Common myeloid progenitor, CD34-positive (primary cell): ENCODE data around the gene VPS35L.
"Not testable (repeated sequence)": the region's sequence is repeated elsewhere in the genome, so short reads cannot be mapped to it uniquely, and the experiment has no call there.

Experiments
- CTCF ChIA-PET: fragments of 350-600 bp; sonication (Branson Sonifier 250); formaldehyde crosslinking; loops from one replicate; lab custom pipeline; 2021; ENCODE audit warnings: antibody characterized with exemption; lab: Charles Lee
- POLR2A ChIA-PET: fragments of 350-600 bp; sonication (Branson Sonifier 250); formaldehyde crosslinking; loops from one replicate; lab custom pipeline; 2021; ENCODE audit warnings: antibody characterized with exemption; lab: Charles Lee
- DNase-seq, 3 donors: peaks; one replicate each; pipeline versions ENCODE4 v3.0.0 to v3.0.0-alpha.2; 2013
- H3K27ac ChIP-seq, 2 experiments: 1 replicate in 1 of 2; 2 replicates in 1 of 2; pipeline ENCODE4 v1.7.0; 2013; ENCODE audit warnings: inconsistent platforms in 2 of 2, low read length in 2 of 2, mild to moderate bottlenecking in 2 of 2, low read depth in 1 of 2, moderate library complexity in 1 of 2; ENCODE audit not compliant: severe bottlenecking in 2 of 2, insufficient read depth in 1 of 2, poor library complexity in 1 of 2
- H3K27me3 ChIP-seq, 5 experiments: replicated peaks in 2 of 5; 1 replicate in 3 of 5; 2 replicates in 2 of 5; pipeline versions ENCODE4 v1.6.1 to v1.7.0; 2013; ENCODE audit warnings: low read length in 4 of 5, mild to moderate bottlenecking in 2 of 5, moderate library complexity in 2 of 5, inconsistent platforms in 1 of 5; ENCODE audit not compliant: insufficient read depth in 5 of 5, control insufficient read depth in 4 of 5
- H3K36me3 ChIP-seq, 4 experiments: 1 replicate in 2 of 4; 2 replicates in 2 of 4; pipeline versions ENCODE4 v1.6.1 to v1.7.0; 2013; ENCODE audit warnings: low read length in 3 of 4, control low read depth in 1 of 4, mild to moderate bottlenecking in 1 of 4; ENCODE audit not compliant: control insufficient read depth in 4 of 4, insufficient read depth in 4 of 4
- H3K4me1 ChIP-seq, 4 experiments: 1 replicate in 3 of 4; 2 replicates in 1 of 4; pipeline versions ENCODE4 v1.6.1 to v1.7.1; 2013; ENCODE audit warnings: low read length in 3 of 4, mild to moderate bottlenecking in 3 of 4, control low read depth in 1 of 4, inconsistent platforms in 1 of 4, moderate library complexity in 1 of 4; ENCODE audit not compliant: control insufficient read depth in 4 of 4, insufficient read depth in 4 of 4; ENCODE audit errors: control extremely low read depth in 1 of 4
- H3K4me3 ChIP-seq, 7 experiments: 1 replicate in 4 of 7; 2 replicates in 3 of 7; pipeline versions ENCODE4 v1.5.1 to v1.7.0; 2013; ENCODE audit warnings: mild to moderate bottlenecking in 7 of 7, low read length in 6 of 7, moderate library complexity in 6 of 7, inconsistent platforms in 2 of 7, low read depth in 2 of 7, control low read depth in 1 of 7; ENCODE audit not compliant: insufficient read depth in 4 of 7, control insufficient read depth in 1 of 7; ENCODE audit errors: extremely low read depth in 1 of 7
- H3K9me3 ChIP-seq, 5 experiments: 1 replicate in 4 of 5; 2 replicates in 1 of 5; pipeline versions ENCODE4 v1.6.1 to v1.7.1; 2013; ENCODE audit warnings: low read length in 4 of 5, mild to moderate bottlenecking in 2 of 5, inconsistent platforms in 1 of 5, low read depth in 1 of 5, moderate library complexity in 1 of 5; ENCODE audit not compliant: control insufficient read depth in 4 of 5, insufficient read depth in 2 of 5; ENCODE audit errors: control extremely low read depth in 1 of 5
- whole genome bisulfite sequencing: methylation state at CpG from one replicate; pipeline ENCODE4 v1.1.5; 2013; ENCODE audit not compliant: insufficient coverage; 5-methylcytosine and 5-hydroxymethylcytosine counted together

VPS35L gene

GRCh38 chr16:19527161-19527560 is 28.3 kb upstream of the VPS35L start:
- Histone ChIP-seq H3K9me3 (no peaks in the 10 kb centered on the region), H3K4me3 (no peak overlapping the region), H3K36me3 (peaks cover 8 to 28% (median 17%) of the 10 kb centered on the region in 4 experiments), H3K27ac (no peak overlapping the region), H3K27me3 (no peaks in the 10 kb centered on the region), H3K4me1 (peaks cover 11 to 28% (median 20%) of the 10 kb centered on the region in 4 experiments)
- ChIA-PET CTCF (interaction anchor here (4.8 kb wide), 1 partner anchor 12 kb away, joined by 17 read pairs; no protein-coding TSS in a partner anchor), POLR2A (no interaction called here)
- WGBS = no CpG with 5 or more reads among the region's 1 CpG
- DNase-seq = no peak

GRCh38 chr16:19528666-19529065 is 26.8 kb upstream of the VPS35L start:
- no peak overlapping the region for H3K27ac ChIP-seq
- DNase-seq = no peak
- ChIA-PET POLR2A (no interaction called here), CTCF (no interaction called here)
- H3K9me3 ChIP-seq = no peaks in the 10 kb centered on the region
- H3K36me3 ChIP-seq = peaks cover 8 to 43% (median 25%) of the 10 kb centered on the region in 4 experiments
- H3K27me3 ChIP-seq = no peaks in the 10 kb centered on the region
- H3K4me1 ChIP-seq = peaks cover 8 to 17% (median 11%) of the 10 kb centered on the region in 4 experiments
- no peak overlapping the region for H3K4me3 ChIP-seq
- 97% methylated on average over 3 of the region's 3 CpGs for WGBS

- Histone ChIP-seq H3K4me1 (no peaks in the 10 kb centered on the region), H3K27me3 (no peaks in the 10 kb centered on the region), H3K27ac (no peak overlapping the region), H3K9me3 (no peaks in the 10 kb centered on the region), H3K36me3 (peaks cover 15 to 64% (median 46%) of the 10 kb centered on the region in 4 experiments), H3K4me3 (no peak overlapping the region)
- no peak for DNase-seq
- ChIA-PET POLR2A (no interaction called here), CTCF (no interaction called here)
- no CpG with 5 or more reads among the region's 1 CpG for WGBS
Measured at GRCh38 chr16:19532601-19533000, 22.9 kb upstream of the VPS35L start.

- peaks cover 35 to 76% (median 54%) of the 10 kb centered on the region in 4 experiments for H3K36me3 ChIP-seq
- H3K27me3 ChIP-seq = no peaks in the 10 kb centered on the region
- WGBS = 83% methylated on average over 1 of the region's 6 CpGs
- ChIA-PET POLR2A (interaction anchor here (1.2 kb wide), 1 partner anchor 11 kb away, joined by 3 read pairs; no protein-coding TSS in a partner anchor), CTCF (interaction anchor here (1.4 to 5.8 kb wide), 3 partner anchors 13 to 19 kb away, joined by 3 to 27 read pairs (median 17); partner anchors contain the start of genes CCP110 and VPS35L)
- peaks cover 0 to 3% (median 1%) of the 10 kb centered on the region in 5 experiments for H3K9me3 ChIP-seq
- H3K4me1 ChIP-seq = no peaks in the 10 kb centered on the region
- H3K27ac ChIP-seq = no peak overlapping the region
- H3K4me3 ChIP-seq = no peak overlapping the region
- DNase-seq = no peak
Measured at GRCh38 chr16:19540241-19540970, 15.1 kb upstream of the VPS35L start.

GRCh38 chr16:19542138-19542821 is 13.2 kb upstream of the VPS35L start:
- H3K4me3 ChIP-seq = no peak overlapping the region
- peaks cover 23 to 71% (median 48%) of the 10 kb centered on the region in 4 experiments for H3K36me3 ChIP-seq
- CTCF ChIA-PET = interaction anchor here (1.0 to 5.8 kb wide), 3 partner anchors 12 to 38 kb away, joined by 3 to 27 read pairs (median 3); partner anchors contain the start of gene VPS35L
- H3K9me3 ChIP-seq = peaks cover 0 to 3% (median 1%) of the 10 kb centered on the region in 5 experiments
- no peaks in the 10 kb centered on the region for H3K4me1 ChIP-seq
- no peak for DNase-seq
- WGBS = 100% methylated on average over 1 of the region's 3 CpGs
- H3K27me3 ChIP-seq = no peaks in the 10 kb centered on the region
- POLR2A ChIA-PET = no interaction called here
- H3K27ac ChIP-seq = no peak overlapping the region

GRCh38 chr16:19543278-19543996 is 12.1 kb upstream of the VPS35L start:
- H3K4me1 ChIP-seq, H3K27me3 ChIP-seq, H3K27ac ChIP-seq, H3K9me3 ChIP-seq, H3K4me3 ChIP-seq, POLR2A ChIA-PET: not testable (repeated sequence)
- CTCF ChIA-PET = interaction anchor here (1.0 to 5.8 kb wide), 2 partner anchors 10 to 18 kb away, joined by 3 to 27 read pairs; partner anchors contain the start of gene VPS35L
- peaks cover 27 to 72% (median 49%) of the 10 kb centered on the region in 4 experiments for H3K36me3 ChIP-seq
- 61% methylated on average over 6 of the region's 10 CpGs for WGBS
- DNase-seq = peak in 2 of 3 donors; percentile 49 to 56
